Coronary artery (tissue), 2 donors: ENCODE data around the gene FAM229B.

Source experiments
- DNase-seq: peaks from one replicate; pipeline ENCODE4 v3.0.0-alpha.2; 2017; ENCODE audit warnings: low spot score
- H3K27ac ChIP-seq, 2 donors: fragments of 200-600 bp; sonication (generic); one replicate each; pipeline ENCODE4 v1.5.1; 2016 to 2019
- H3K4me3 ChIP-seq: fragments of 200-600 bp; sonication (generic); 2 replicates; pipeline ENCODE4 v1.5.1; 2016; ENCODE audit warnings: mild to moderate bottlenecking, moderate library complexity
- TF ChIP-seq, protein P1 (sequence below): fragments of 200-600 bp; sonication (generic); IDR thresholded peaks from one replicate; pipeline ENCODE4 v1.5.1; 2019; ENCODE audit warnings: antibody characterized with exemption

The FAM229B gene

DNA sequence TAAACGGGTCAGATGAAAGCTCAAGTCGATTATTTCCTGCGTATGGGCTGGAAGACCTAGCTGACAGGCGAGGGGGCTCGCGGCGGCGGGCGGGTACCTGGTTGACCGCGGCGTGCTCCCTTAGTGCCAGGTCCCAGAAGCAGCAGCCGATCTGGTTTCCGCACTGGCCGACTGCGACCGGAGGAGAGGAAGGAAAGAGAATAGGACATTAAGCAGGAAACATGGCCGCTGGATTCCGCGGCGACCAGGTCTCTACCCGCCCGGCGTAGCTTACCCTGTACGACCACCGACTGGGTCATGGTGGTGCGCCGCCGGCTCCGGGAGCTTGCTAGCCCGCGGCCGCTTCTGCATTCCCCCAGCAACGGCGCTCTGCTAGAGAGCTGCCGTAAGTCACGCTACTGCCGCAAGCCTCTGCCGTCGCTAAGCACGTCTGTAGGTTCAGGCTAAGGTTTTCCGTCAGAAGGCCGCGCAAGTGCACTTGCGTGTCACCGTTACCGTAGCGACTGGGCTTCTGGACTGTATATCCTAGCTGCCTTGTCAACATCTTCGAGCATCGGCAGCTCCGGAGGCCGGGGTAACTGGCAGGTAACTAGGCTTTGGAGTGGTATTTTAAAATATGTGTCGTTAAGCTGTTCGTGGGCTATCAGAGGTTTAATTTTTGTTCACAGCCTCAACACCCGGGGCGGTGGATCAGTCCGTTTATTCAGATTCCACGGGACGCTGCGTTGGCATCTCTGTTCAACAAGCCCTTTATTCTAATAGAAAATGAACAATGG is at the start of gene FAM229B, which contains the start of gene TUBE1:
Gene FAM229B, plus strand, starts transcription at position 456 of the 776 bp plus-strand sequence. CDS start 11,693 bp downstream, outside the sequence.
Gene TUBE1, minus strand, starts transcription at position 347 of the 776 bp plus-strand sequence. Its CDS starts 48 bp downstream, at position 299.
- Histone ChIP-seq H3K4me3 (peak within 1 kb of the TSS; percentile 82), H3K27ac (peak within 1 kb of the TSS; percentile 79 to 86)
- TF ChIP-seq, protein P1, sequence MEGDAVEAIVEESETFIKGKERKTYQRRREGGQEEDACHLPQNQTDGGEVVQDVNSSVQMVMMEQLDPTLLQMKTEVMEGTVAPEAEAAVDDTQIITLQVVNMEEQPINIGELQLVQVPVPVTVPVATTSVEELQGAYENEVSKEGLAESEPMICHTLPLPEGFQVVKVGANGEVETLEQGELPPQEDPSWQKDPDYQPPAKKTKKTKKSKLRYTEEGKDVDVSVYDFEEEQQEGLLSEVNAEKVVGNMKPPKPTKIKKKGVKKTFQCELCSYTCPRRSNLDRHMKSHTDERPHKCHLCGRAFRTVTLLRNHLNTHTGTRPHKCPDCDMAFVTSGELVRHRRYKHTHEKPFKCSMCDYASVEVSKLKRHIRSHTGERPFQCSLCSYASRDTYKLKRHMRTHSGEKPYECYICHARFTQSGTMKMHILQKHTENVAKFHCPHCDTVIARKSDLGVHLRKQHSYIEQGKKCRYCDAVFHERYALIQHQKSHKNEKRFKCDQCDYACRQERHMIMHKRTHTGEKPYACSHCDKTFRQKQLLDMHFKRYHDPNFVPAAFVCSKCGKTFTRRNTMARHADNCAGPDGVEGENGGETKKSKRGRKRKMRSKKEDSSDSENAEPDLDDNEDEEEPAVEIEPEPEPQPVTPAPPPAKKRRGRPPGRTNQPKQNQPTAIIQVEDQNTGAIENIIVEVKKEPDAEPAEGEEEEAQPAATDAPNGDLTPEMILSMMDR: no peak
- peak; percentile 94 for DNase-seq

- TF ChIP-seq, protein P1: no peak
- peak overlapping the region; percentile 39 for H3K4me3 ChIP-seq
- H3K27ac ChIP-seq: peak overlapping the region; percentile 81 to 91
- peak; percentile 96 for DNase-seq
Measured at GRCh38 chr6:112037783-112038216, 49.6 kb upstream of the FAM229B start.

- H3K4me3 ChIP-seq: peak overlapping the region; percentile 39
- H3K27ac ChIP-seq: peak overlapping the region; percentile 81 to 91
- TF ChIP-seq, protein P1: no peak
- DNase-seq: no peak
Measured at GRCh38 chr6:112038268-112038667, 49.1 kb upstream of the FAM229B start.

- TF ChIP-seq, protein P1: no peak
- peak overlapping the region; percentile 81 to 91 for H3K27ac ChIP-seq
- no peak overlapping the region for H3K4me3 ChIP-seq
- DNase-seq: no peak
Measured at GRCh38 chr6:112038756-112039430, 48.5 kb upstream of the FAM229B start.

DNA sequence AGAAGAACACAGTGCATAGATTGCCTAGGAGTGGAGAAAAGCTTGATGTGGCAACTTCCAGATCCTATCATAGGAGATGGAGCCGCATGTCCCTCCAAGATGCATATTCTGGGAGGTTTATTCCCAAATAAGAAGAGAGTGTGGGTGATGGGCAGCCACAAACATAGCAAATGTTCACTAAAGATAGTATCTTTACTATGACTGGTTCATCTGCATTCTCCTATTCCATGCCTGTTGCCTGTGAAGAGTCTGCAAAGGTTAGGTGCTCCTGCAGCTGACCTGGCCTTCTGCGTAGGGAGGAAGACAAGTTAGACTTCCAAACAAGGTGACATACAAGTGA is 48.0 kb upstream of the FAM229B start:
- Histone ChIP-seq H3K4me3 (no peak overlapping the region), H3K27ac (peak overlapping the region; percentile 20 to 91)
- TF ChIP-seq, protein P1: no peak
- no peak for DNase-seq

- no peak overlapping the region for H3K27ac ChIP-seq
- H3K4me3 ChIP-seq: no peak overlapping the region
- TF ChIP-seq, protein P1: no peak
- DNase-seq: no peak
Measured at GRCh38 chr6:112040956-112041355, 46.4 kb upstream of the FAM229B start.
